DMS114 treated with DMSO at 0.1 percent for 48 hours (cell line): ENCODE data around the gene MYO3A.

ENCODE experiments used
- DNase-seq: peaks from one replicate; lab custom pipeline; 2025; ENCODE audit not compliant: unreplicated experiment; lab: John Stamatoyannopoulos, UW

MYO3A gene

GRCh38 chr10:26213157-26213800 lies 279.2 kb downstream of the MYO3A start:
- DNase-seq = no peak

DNA sequence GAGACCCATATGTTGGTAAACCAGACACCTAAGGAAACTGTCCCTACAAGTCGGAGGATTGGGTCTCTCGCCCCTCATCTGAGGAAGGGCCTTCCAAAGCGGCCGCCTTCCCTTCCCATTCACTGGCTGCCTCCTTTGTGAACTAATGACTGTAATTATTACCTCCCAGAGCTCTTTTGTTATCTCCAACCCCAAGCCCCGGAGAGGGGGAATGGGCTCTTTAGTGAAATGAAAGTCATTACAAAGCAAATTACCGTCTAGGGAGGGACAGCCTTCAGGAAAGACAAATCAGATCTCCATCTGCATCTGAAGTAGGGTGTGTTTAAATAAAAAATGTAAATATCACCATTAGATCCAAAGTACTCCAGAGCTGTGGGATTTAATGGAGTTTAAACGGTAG lies 280.0 kb downstream of the MYO3A start:
- DNase-seq = no peak

GRCh38 chr10:26214551-26215395 lies 280.7 kb downstream of the MYO3A start:
- no peak for DNase-seq

DNA sequence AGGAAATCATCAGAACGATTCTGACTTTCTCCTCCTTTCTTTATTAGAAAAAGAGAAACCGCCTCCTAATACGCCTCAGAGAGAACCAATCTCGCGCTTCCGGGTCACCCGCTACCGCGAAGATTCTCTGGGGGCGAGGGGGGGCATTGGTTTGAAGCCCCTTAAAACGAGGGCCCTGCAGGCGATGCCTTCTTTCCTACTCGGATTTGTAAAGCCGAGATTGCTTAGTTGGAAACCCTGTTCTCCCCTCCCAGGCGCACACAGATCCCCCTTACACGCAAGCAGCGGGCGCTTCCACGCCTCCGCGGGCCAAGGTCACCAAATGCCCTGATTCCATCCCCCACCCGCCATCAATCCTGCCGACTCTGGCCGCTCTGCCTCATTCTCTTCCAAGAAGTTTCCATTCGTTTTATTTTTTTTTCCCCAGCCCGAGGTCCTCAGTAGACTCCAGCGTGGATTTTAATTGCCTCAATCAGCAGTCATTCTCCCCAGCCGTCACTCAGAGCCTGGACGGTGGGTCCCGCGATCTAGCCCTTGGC lies 281.4 kb downstream of the MYO3A start:
- no peak for DNase-seq

- no peak for DNase-seq
These were observed 282.0 kb downstream of the MYO3A start for GRCh38 chr10:26215935-26216584.

- DNase-seq = no peak
These were observed 282.8 kb downstream of the MYO3A start, which contains the start of gene GAD2 for GRCh38 chr10:26216585-26217395. GAD2 (plus strand) TSS chr10:26216774; CDS start chr10:26216810, 36 bp downstream.

GRCh38 chr10:26217396-26218086 lies 283.5 kb downstream of the MYO3A start:
- DNase-seq = no peak

GRCh38 chr10:26219676-26220075 lies 285.6 kb downstream of the MYO3A start:
- no peak for DNase-seq

DNA sequence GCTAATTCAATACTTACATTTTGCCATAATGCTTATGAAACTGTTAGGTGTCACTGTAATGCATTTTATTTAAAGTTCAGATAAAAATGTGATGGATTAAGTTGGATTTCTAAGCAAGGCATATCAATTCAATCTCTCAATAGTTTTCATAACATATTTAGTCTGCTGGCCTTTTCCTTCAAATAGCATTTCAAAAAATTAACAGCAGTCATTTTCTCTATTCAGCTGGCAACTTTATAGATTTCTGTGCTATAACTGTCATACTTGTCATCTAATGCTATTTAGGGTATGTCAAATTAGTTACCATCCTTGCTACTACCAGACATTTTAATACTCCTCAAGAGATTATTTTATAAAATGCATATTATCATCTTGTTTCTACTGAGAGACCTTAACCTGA lies 286.9 kb downstream of the MYO3A start:
- no peak for DNase-seq

GRCh38 chr10:26221541-26221940 lies 287.5 kb downstream of the MYO3A start:
- no peak for DNase-seq

GRCh38 chr10:26222563-26222962 lies 288.5 kb downstream of the MYO3A start:
- DNase-seq = no peak

DNA sequence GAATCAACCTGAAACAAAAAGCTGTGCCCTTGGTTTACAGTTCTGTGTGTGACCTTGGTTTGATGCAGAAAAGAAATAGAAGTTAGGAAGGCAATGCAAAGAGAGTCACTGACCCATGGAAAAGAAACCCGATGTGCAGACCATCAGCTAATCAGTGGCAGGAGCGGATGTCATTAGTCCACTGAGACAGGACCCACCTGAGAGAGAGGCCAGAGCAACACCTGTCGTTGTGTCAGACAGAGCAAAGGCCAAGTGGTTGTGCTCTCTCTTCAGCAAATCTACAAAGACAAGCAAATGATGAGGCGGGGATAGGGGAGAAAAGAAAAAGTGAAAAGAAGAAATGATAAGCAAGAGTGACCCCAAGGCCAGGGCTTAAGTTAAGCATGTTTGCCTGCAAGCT lies 291.3 kb downstream of the MYO3A start:
- no peak for DNase-seq

- no peak for DNase-seq
These were observed 293.8 kb downstream of the MYO3A start for GRCh38 chr10:26227786-26228185.

- no peak for DNase-seq
These were observed 298.1 kb downstream of the MYO3A start for GRCh38 chr10:26232174-26232573.

- DNase-seq = no peak
These were observed 301.7 kb downstream of the MYO3A start for GRCh38 chr10:26235761-26236160.

GRCh38 chr10:26238378-26238777 lies 304.3 kb downstream of the MYO3A start:
- DNase-seq = no peak

DNA sequence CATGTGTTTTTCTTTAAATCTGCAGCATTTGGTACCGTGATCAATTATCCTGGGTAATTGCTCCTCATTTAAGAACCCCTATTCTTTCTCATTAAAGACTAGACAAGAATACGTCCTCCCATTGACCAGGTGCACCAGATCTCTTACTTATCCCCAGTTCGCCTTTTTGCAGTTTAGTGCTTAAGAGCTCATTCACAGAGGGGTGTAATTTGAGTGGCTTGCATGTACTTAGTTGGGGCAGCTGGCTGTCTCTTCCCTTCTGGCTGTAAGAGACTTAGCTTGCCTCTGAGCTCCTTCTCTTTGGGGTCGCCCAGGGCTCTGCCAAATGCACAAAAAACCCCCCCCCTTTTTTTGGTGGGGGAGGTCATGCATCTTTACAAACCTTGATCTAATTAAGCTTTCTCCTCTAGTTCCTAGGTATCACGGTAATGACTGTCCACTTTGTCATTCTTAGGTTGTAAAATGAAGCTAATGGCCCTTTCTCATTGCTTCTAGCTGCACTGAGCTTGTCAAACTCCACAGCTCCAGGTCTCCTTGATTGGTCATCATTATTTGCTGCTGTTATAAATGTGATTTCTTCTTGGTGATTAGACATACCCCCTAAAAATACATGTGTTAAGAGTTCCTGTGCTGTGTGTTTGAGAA lies 308.8 kb downstream of the MYO3A start:
- DNase-seq = no peak

DNA sequence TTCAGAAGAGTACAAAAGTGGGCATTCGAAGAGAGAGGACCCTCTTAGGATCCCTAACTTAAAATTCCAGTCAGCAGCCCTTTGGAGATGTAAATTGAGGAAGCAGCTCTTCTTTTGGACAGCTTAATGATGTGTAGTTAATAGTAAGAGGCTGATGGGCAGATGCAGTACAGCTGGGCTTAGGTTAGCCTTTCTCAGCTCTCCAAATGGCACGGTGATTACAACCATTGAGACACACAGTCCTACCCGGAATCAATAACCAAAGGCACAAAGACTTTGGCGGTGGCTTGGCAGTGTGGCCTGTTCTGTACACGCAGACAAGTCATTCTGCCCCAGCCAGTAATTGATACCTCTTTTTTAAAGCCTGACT lies 309.3 kb downstream of the MYO3A start:
- no peak for DNase-seq

- DNase-seq = no peak
These were observed 315.7 kb downstream of the MYO3A start for GRCh38 chr10:26249681-26250080.

GRCh38 chr10:26251925-26252324 lies 317.9 kb downstream of the MYO3A start:
- no peak for DNase-seq
